Stimulated activated CD8-positive, alpha-beta memory T cell treated with anti-CD3 and anti-CD28 coated beads, Interleukin-4, amount 100 ng/mL, for 48 hours (primary cell): Measurements from ENCODE around the gene DENND10.
"Not testable (repeated sequence)": the region's sequence is repeated elsewhere in the genome, so short reads cannot be mapped to it uniquely, and the experiment has no call there.

Experiments
- DNase-seq: peaks from one replicate; pipeline ENCODE4 v3.0.0-alpha.2; 2020

The DENND10 gene

GRCh38 chr10:119133949-119134348 lies 30.0 kb downstream of the DENND10 start:
- DNase-seq, result peak; percentile 78

DNA sequence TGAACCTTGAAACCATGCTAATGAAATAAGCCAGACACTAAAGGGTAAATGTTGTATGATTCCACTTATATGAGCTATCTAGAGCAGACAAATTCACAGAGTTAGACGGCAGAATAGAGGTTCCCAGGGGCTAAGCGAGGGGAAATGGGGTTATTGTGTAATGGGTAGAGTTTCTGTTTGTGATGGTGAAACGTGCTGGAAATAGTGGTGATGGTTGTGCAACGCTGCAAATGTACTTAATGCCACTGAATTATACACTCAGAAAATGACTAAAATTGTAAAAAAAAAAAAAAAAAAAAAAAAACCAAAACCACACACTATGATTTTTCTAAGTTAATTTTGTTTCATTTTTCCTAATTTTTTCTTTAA lies 31.6 kb downstream of the DENND10 start:
- peak; percentile 42 for DNase-seq

DNA sequence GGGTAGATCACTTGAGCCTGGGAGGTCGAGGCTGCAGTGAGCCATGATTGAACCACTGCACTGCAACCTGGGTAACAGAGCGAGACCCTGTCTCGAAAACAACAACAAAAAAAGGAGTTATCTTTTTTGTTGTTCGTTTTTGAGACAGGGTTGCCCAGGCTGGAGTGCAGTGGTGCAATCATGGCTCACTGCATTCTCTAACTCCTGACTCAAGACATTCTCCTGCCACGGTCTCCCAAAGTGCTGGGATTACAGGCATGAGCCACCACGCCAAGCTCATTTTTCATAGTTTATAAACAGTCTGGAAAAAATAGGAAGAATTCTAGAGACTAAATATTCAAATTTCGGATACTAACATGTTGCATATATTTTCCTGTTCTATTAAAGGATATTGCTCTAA lies 32.2 kb downstream of the DENND10 start:
- no peak for DNase-seq

DNA sequence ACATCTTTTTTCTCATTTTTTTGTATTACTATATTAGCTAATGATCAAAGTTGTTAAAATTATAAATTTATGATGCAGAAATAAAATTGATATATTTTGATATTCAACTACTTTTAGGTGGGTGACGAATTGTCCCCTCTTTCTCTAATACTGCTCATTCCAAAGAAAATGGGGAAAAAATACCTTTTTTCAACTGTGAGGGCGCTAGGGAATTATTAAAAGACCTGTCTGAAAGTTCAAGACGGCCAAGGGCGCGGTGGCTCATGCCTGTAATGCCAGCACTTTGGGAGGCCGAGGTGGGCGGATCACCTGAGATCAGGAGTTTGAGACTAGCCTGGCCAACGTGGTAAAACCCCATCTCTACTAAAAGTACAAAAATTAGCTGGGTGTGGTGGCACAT lies 34.0 kb downstream of the DENND10 start:
- not testable (repeated sequence) for DNase-seq

DNA sequence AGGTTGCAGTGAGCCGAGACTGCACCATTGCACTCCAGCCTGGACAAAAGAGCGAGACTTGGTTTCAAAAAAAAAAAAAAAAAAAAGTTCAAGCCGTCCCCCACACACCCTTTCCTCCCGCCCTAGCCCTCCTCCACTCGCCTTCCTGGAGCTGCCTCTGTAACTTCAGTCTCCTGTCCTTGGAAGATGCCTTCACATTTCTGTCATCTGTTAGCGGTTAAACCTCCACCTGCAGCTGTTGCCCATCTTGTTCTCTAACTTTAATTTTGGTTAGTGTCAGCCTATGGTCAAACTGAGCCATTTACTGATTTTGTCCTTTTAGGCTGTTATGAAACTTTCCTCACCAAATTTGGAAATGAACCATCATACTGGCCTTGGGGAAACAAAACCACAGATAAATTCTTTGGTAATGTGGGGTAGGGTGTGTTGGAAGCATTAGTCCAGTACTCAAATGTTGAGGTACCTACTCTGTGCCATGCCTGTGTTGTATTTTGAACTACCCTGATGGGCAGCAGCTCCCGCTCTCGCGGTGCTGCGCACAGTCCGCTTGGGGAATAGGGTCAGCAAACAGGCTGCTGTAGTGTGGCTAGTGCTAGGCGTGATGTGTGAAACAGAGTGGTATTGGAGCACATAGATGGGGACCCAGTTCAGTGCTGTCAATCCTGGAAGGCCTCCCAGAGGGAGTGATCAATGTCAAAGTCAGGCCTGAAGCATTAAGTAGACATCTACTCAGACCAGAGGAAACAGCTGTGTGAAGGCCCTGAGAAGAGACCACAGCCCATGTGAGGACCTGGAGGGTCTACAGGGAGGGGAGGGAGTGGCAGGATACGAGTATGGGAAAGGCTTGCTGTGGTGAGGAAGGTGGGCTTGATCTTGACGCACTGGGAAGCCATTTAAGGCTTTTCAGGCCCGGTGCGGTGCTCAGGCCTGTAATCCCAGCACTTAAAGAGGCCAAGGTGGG lies 34.7 kb downstream of the DENND10 start:
- DNase-seq, result no peak

DNA sequence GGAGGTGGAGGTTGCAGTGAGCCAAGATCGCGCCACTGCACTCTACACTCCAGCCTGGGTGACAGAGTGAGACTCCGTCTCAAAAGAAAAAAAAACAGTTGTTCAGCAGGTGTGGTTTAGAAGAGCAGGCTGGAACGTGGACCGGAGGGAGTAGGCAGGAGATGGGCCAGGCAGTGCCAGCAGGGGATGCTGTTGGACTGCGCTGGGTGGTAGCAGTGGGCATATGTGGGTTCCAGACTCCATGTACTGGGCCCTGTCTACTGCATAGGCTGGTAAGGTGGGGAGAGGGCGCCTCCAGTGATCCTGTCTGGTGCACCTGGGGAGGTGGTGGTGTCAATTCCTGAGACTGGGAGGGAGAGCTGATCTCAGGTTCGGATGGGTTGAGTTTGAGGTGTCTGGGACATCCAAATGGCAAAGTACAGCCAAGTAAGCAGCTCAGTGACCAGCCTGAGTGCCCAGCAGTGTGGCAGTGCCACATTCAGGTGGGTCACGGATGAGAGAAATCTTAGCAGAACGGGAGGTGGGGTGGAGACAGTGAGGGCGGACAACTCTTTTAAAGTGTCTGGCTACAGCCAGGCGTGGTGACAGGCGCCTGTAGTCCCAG lies 35.7 kb downstream of the DENND10 start:
- DNase-seq, result peak; percentile 70

DNA sequence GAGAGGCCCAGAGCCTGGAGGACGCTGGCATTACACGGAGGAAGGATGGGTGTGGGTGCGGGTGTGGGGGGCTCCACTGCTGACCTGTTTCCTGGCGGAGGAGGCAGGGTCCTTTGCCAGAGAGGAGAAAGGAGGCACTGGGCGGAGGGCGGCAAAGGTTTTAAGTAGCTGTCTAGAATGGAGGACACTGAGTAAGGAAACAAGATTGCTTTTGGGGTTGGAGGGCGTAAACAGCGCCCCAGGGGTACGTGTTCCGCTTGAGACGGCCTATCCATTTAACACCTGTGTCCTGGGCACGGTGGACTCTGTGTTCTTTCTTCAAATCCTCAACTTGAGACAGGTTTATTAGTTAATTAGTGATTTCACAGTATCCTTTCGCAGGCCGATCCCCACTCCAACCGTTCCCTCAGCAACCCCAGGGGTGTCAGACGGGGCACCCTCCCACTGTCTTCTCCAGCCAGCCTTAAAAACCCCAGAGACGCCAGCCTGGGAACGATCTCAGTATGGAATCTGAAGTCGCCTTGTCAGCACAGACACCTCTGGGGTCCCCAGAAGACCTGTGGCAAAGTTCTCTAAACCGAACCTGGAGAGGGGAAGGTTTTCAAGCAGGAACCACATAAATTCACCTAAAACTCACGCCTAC lies 36.8 kb downstream of the DENND10 start:
- DNase-seq, result no peak

GRCh38 chr10:119143657-119144056 lies 39.7 kb downstream of the DENND10 start:
- DNase-seq, result no peak

GRCh38 chr10:119149157-119149556 lies 45.2 kb downstream of the DENND10 start:
- no peak for DNase-seq

DNA sequence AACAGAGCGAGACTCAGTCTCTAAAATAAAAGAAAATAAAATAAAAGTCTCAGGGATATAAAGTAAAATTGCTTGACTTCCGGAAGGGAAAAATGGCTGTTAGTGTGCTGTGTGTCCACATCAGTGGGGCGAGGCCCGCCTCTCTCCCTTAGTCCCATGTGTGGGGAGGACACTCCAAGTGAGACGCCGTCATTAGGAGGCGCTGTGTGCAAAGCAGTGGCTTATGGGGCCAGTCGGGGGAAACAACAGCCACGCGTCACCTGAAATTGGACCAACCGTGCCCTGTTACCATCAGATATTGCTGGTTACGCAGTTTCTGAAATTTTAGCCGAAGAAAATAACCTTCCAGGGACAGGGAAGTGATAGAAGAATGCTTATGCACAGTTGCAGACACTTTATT lies 45.8 kb downstream of the DENND10 start:
- DNase-seq, result no peak

DNA sequence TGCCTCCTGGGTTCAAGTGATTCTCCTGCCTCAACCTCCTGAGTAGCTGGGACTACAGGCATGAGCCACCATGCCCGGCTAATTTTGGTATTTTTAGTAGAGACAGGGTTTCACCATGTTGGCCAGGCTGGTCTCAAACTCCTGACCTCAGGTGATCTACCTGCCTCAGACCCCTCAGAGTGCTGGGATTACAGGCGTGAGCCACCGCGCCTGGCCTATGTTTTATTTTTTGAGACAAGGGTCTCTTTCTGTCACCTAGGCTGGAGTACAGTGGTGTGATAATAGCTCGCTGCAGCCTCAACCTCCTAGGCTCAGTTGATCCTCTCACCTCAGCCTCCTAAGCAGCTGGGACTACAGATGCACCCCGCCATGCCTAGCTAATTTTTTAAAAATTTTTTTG lies 47.7 kb downstream of the DENND10 start:
- not testable (repeated sequence) for DNase-seq

GRCh38 chr10:119153041-119153440 lies 49.1 kb downstream of the DENND10 start:
- no peak for DNase-seq

- DNase-seq, result no peak
Measured at GRCh38 chr10:119153661-119154060, 49.7 kb downstream of the DENND10 start.

DNA sequence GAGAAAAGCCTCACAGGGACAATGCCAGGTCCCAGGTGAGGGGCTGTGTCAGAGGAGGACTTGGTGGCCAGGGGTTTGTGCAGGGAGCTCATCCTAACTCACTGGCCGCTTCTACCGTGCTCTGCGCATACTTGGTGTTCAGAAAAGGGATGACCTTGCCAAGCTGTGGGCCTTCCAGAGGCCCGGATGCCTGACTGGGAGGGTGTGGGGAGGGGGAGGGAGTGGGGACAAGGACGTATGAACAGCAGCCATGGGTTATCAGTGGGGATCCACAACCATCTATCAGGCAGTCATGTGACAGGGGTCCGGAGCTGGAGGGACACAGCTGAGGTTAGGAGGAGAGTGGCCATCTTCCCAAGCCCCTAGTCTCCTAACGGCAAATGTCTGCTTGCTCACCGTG lies 55.4 kb downstream of the DENND10 start:
- DNase-seq, result no peak

- DNase-seq, result no peak
Measured at GRCh38 chr10:119161680-119162451, 58.0 kb downstream of the DENND10 start.

DNA sequence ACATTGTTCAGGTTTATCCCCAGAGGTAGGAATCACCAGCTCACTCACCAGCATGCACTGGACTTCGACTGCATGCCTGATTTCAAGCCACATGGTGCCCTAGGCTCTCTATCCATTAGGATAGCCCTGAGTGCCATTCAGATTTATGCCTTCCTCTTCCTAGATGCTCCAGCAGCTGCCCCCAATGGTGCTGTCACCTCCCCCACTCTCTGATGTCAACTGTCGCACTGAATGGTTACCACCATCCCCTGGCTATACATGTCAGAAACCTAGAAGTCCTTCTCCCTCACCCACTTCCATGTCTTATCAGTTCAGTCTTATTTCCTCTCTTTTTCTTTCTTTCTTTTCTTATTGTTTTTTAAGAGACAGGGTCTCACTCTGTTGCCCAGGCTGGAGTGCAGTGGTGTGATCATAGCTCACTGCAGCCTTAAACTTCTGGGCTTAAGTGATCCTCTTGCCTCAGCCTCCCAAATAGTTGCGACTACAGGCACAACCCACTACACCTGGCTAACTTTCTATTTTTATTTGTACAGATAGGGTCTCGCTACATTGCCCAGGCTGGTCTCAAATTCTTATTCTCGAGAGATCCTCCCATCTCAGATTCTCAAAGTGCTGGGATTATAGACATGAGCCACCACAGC lies 58.7 kb downstream of the DENND10 start:
- no peak for DNase-seq

- peak; percentile 84 for DNase-seq
Measured at GRCh38 chr10:119165171-119166117, 61.5 kb downstream of the DENND10 start, which contains the start of gene SFXN4. TSS of gene SFXN4 (minus strand) at chr10:119165714. CDS start at chr10:119165647, 67 bp downstream.

DNA sequence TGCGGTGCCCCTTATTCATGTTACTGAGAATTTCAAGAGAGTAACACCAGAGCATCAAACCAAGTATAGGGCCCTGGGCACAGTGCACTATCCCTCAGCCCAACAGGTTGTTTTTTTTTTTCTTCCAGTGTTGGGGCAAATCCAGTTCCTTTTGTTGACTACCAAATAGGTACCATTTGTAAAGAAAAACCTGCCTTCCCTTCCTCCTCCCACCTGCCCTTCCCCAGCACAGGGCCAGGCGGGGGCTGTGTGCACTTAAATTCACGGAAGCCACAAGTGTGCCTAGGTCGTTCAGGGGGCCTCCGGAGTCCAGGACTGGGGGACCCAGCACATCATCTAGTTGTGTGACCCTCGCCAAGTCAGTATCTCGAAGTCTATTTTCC lies 62.2 kb downstream of the DENND10 start:
- DNase-seq, result no peak

DNA sequence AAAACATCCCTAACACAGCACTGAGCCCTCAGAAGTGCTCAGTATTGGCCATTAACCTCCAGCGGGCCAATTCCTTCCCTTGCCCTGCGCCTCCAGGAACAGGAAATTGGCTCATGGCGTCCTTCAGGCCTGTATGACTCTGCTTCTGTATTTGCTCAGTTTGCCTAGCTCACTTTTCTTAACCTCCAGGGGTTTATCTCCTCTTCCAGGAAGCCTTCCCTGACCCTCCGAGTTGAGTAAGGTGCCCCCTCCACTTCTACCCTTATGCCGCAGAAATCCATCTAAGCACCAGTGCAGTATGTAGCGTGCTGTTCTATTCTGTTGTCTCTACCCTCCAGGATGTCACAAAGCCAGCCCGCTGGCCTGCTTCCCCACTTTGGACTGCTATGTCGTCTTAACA lies 62.7 kb downstream of the DENND10 start:
- DNase-seq, result no peak

GRCh38 chr10:119167041-119167440 lies 63.1 kb downstream of the DENND10 start:
- no peak for DNase-seq

DNA sequence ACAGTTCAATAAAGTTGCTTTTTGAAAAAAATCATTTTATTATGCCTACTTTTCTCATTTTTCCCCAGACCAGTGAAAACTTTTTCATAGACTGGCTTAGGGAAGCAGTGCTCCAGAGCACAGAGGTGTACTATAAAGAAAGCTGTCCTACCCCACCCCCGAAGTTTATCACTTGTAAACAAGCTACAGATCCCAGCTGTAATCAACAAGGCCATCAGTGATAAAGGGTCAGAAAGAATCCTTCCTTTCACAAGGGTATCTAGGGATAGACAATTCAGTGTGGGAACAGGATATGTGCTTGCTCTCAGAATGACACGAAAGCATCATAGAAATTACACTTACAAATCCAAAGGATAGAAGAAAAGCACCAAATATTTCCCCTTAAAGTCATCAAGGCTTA lies 70.2 kb downstream of the DENND10 start:
- no peak for DNase-seq
